ENCODE measurements around the gene TNFSF11. TPM values are rescaled to one million over a fixed set of nuclear protein-coding genes. Genes with fewer than 3 reads are reported as not detected.

The TNFSF11 gene
- total and polyA plus RNA-seq, 2 of the 4 experiments (the other 2 are of a cell fraction): not detected

- no peak overlapping the region for H3K14ac ChIP-seq (replicated peaks; ENCODE audit: low read depth, low read length)
- H2BK120ac ChIP-seq (ENCODE audit: low read depth, low read length): no peak overlapping the region
- TF ChIP-seq, protein P1, sequence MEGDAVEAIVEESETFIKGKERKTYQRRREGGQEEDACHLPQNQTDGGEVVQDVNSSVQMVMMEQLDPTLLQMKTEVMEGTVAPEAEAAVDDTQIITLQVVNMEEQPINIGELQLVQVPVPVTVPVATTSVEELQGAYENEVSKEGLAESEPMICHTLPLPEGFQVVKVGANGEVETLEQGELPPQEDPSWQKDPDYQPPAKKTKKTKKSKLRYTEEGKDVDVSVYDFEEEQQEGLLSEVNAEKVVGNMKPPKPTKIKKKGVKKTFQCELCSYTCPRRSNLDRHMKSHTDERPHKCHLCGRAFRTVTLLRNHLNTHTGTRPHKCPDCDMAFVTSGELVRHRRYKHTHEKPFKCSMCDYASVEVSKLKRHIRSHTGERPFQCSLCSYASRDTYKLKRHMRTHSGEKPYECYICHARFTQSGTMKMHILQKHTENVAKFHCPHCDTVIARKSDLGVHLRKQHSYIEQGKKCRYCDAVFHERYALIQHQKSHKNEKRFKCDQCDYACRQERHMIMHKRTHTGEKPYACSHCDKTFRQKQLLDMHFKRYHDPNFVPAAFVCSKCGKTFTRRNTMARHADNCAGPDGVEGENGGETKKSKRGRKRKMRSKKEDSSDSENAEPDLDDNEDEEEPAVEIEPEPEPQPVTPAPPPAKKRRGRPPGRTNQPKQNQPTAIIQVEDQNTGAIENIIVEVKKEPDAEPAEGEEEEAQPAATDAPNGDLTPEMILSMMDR (conservative IDR thresholded peaks at IDR 0.05; ENCODE audit: low read depth, low read length): no peak
- TF ChIP-seq, protein P2, sequence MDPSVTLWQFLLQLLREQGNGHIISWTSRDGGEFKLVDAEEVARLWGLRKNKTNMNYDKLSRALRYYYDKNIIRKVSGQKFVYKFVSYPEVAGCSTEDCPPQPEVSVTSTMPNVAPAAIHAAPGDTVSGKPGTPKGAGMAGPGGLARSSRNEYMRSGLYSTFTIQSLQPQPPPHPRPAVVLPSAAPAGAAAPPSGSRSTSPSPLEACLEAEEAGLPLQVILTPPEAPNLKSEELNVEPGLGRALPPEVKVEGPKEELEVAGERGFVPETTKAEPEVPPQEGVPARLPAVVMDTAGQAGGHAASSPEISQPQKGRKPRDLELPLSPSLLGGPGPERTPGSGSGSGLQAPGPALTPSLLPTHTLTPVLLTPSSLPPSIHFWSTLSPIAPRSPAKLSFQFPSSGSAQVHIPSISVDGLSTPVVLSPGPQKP (IDR thresholded peaks at IDR 0.05; ENCODE audit: borderline replicate concordance, low read depth, low read length): no peak
- TF ChIP-seq RCOR1 (IDR thresholded peaks at IDR 0.05; ENCODE audit: insufficient replicate concordance, low read length) (no peak), CHD1 (IDR thresholded peaks at IDR 0.05; ENCODE audit: low read depth, low read length) (no peak)
- H2BK20ac ChIP-seq (ENCODE audit: low read depth, low read length): no peak overlapping the region
- no peak for DNase-seq
- no peaks in the 10 kb centered on the region for H3K4me1 ChIP-seq (ENCODE audit: control insufficient read depth, insufficient read depth, low read length)
- no peak overlapping the region for H4K8ac ChIP-seq (ENCODE audit: low read depth in 2 of 2, low read length in 2 of 2)
- no peak overlapping the region for H3K27ac ChIP-seq (ENCODE audit: insufficient read depth, low read length)
- no peaks in the 10 kb centered on the region for H3K9me3 ChIP-seq (ENCODE audit: control insufficient read depth, insufficient read depth, low read length)
- no peak overlapping the region for H2AFZ ChIP-seq (replicated peaks; ENCODE audit: low read length, poor library complexity)
- H3K4ac ChIP-seq (ENCODE audit: low read depth, low read length): no peak overlapping the region
- ChIA-PET POLR2A (ENCODE audit: unreplicated experiment) (no interaction called here), CTCF (no interaction called here)
- no peak for ATAC-seq (ENCODE audit: low read depth)
- no peak overlapping the region for H2AK9ac ChIP-seq (replicated peaks; ENCODE audit: low read depth, low read length, poor library complexity)
- no peak overlapping the region for H3K18ac ChIP-seq (ENCODE audit: low read depth, low read length)
- H4K91ac ChIP-seq (ENCODE audit: insufficient read depth, low read depth, low read length): no peak overlapping the region
- no peak overlapping the region for H2BK15ac ChIP-seq (ENCODE audit: low read depth, low read length)
- no peaks in the 10 kb centered on the region for H3K79me1 ChIP-seq (ENCODE audit: low read depth in 1 of 2, low read length in 2 of 2)
- no peaks in the 10 kb centered on the region for H4K20me1 ChIP-seq (ENCODE audit: insufficient read depth, low read length)
- no peak overlapping the region for H3K9ac ChIP-seq (ENCODE audit: low read depth, low read length)
- 75% methylated on average over 2 of the region's 5 CpGs; no CpG with 5 or more reads in 1 of the 2 experiments for WGBS, 2 experiments (ENCODE audit: extremely low coverage in 2 of 2, insufficient read length in 1 of 2)
- no peak overlapping the region for H2BK5ac ChIP-seq (ENCODE audit: low read depth, low read length, poor library complexity, severe bottlenecking)
- H4K5ac ChIP-seq (ENCODE audit: low read depth, low read length): no peak overlapping the region
- no peaks in the 10 kb centered on the region for H3K9me1 ChIP-seq (ENCODE audit: insufficient read depth, low read length)
- in situ Hi-C loops (cut with MboI; ENCODE audit: low sequenced_read_pairs): no loop called here
- intact Hi-C loops (cut with micrococcal nuclease): no loop called here
- peaks cover 1% of the 10 kb centered on the region; the same call in 1 of the 2 replicates for H3K27me3 ChIP-seq (ENCODE audit: control insufficient read depth, insufficient read depth, low read length)
- no peak overlapping the region for H3K4me2 ChIP-seq (ENCODE audit: low read depth, low read length)
- no peak overlapping the region for H3K4me3 ChIP-seq (ENCODE audit: insufficient read depth, low read depth, low read length)
- H2AK5ac ChIP-seq (ENCODE audit: low read depth, low read length): no peak overlapping the region
- no peak overlapping the region for H3K56ac ChIP-seq (ENCODE audit: extremely low read depth, insufficient read depth, low read length)
- dilution Hi-C loops (cut with HindIII; ENCODE audit: low sequenced_read_pairs, unreplicated experiment): no loop called here
- BruUV-seq (replicated peaks): no TSS peak
- no peaks in the 10 kb centered on the region for H3K36me3 ChIP-seq (ENCODE audit: control insufficient read depth, insufficient read depth, low read length)
- no peak overlapping the region for H3K23ac ChIP-seq (ENCODE audit: low read depth, low read length)
Observed at GRCh38 chr13:42638101-42638500, 64.1 kb downstream of the TNFSF11 start.

All from IMR-90 (cell line).